Esophagus muscularis mucosa (tissue), 4 donors: ENCODE data around the gene PRDM16. TPM values are rescaled to one million over a fixed set of nuclear protein-coding genes. Genes with fewer than 3 reads are reported as not detected.

Experiments used
- DNase-seq: peaks from one replicate; pipeline ENCODE4 v3.0.0-alpha.2; 2017; ENCODE audit errors: extremely low spot score
- H3K27ac ChIP-seq, 4 donors: fragments of 200-600 bp; sonication (generic); replicated peaks in 1 of 4; 1 replicate in 3 of 4; 2 replicates in 1 of 4; pipeline ENCODE4 v1.5.1; 2016 to 2019; ENCODE audit warnings: mild to moderate bottlenecking in 1 of 4
- H3K27me3 ChIP-seq, 4 donors: fragments of 200-600 bp; sonication (generic); one replicate each; pipeline versions ENCODE4 v1.5.1 to v1.6.0; 2016 to 2019
- H3K36me3 ChIP-seq, 4 donors: fragments of 200-600 bp; sonication (generic); one replicate each; pipeline ENCODE4 v1.5.1; 2016 to 2019
- H3K4me1 ChIP-seq, 4 donors: fragments of 200-600 bp; sonication (generic); one replicate each; pipeline ENCODE4 v1.5.1; 2016 to 2019
- H3K4me3 ChIP-seq, 4 donors: fragments of 200-600 bp; sonication (generic); 1 replicate in 2 of 4; 2 replicates in 2 of 4; pipeline ENCODE4 v1.5.1; 2016 to 2019; ENCODE audit warnings: mild to moderate bottlenecking in 4 of 4, moderate library complexity in 1 of 4
- H3K9me3 ChIP-seq, 4 donors: fragments of 200-600 bp; sonication (generic); 1 replicate in 3 of 4; 2 replicates in 1 of 4; pipeline ENCODE4 v1.5.1; 2016 to 2019
- CTCF ChIP-seq, 3 experiments: fragments of 200-600 bp in 2 of 3; fragments of 450-650 bp in 1 of 3; sonication (generic) in 2 of 3; IDR thresholded peaks; one replicate each; pipeline ENCODE4 v1.5.1; 2017 to 2019; ENCODE audit warnings: antibody characterized with exemption in 3 of 3, mild to moderate bottlenecking in 2 of 3, moderate library complexity in 1 of 3
- EP300 ChIP-seq: sonication (generic); formaldehyde crosslinking; IDR thresholded peaks from one replicate; pipeline ENCODE4 v1.6.1; 2017; ENCODE audit warnings: antibody characterized with exemption
- POLR2A ChIP-seq: fragments of 450-650 bp; IDR thresholded peaks from one replicate; pipeline ENCODE4 v1.6.1; 2017; ENCODE audit warnings: antibody characterized with exemption, moderate library complexity, mild to moderate bottlenecking, low read depth
- POLR2AphosphoS5 ChIP-seq, 2 donors: sonication (generic); formaldehyde crosslinking; IDR thresholded peaks; one replicate each; pipeline ENCODE4 v1.6.1; 2017; ENCODE audit warnings: antibody characterized with exemption in 2 of 2
- WGBS: methylation state at CpG from one replicate; pipeline ENCODE4 v1.1.5; 2018; 5-methylcytosine and 5-hydroxymethylcytosine counted together
- intact Hi-C: fragments of 100-400 bp; cut with DNase I; formaldehyde crosslinking; loops from one replicate; pipeline ENCODE4 v1.15.1; 2023
- total RNA-seq, 4 donors: library from RNA; depleted of rRNA; stranded (reverse); fragments of >200 nt; gene quantifications; one replicate each; pipeline versions ENCODE4 v1.1.0 to v1.2.1, GENCODE V29; 2016

PRDM16 gene
- total RNA-seq, 4 donors from 2014 or later: 1.2 to 4.4 (median 2.2) TPM

- peaks cover 0 to 73% (median 0%) of the 10 kb centered on the region in 4 donors for H3K27me3 ChIP-seq
- no peak for TF ChIP-seq POLR2A
- no peak for TF ChIP-seq POLR2AphosphoS5 (IDR thresholded peaks at IDR 0.05)
- TF ChIP-seq CTCF (IDR thresholded peaks at IDR 0.05): no peak
- TF ChIP-seq EP300: no peak
- H3K36me3 ChIP-seq: no peaks in the 10 kb centered on the region
- H3K27ac ChIP-seq: no peak overlapping the region
- peaks cover 2 to 31% (median 15%) of the 10 kb centered on the region in 4 donors for H3K4me1 ChIP-seq
- H3K4me3 ChIP-seq: no peak overlapping the region
- intact Hi-C loops: no loop called here
- DNase-seq: no peak
- peaks cover 0 to 28% (median 16%) of the 10 kb centered on the region in 4 donors for H3K9me3 ChIP-seq
These were observed 275.4 kb downstream of the PRDM16 start for GRCh38 chr1:3344395-3344794.

GRCh38 chr1:3345792-3346191, 276.8 kb downstream of the PRDM16 start:
- intact Hi-C loops: no loop called here
- H3K4me1 ChIP-seq: peaks cover 16 to 40% (median 29%) of the 10 kb centered on the region in 4 donors
- no peak overlapping the region for H3K4me3 ChIP-seq
- peak overlapping the region in 2 of 4 donors; percentile 27 to 35 for H3K27ac ChIP-seq
- 75% methylated on average over 10 of the region's 10 CpGs for WGBS
- TF ChIP-seq POLR2A: no peak
- no peak for TF ChIP-seq EP300
- TF ChIP-seq POLR2AphosphoS5 (IDR thresholded peaks at IDR 0.05): no peak
- no peak for TF ChIP-seq CTCF (IDR thresholded peaks at IDR 0.05)
- H3K9me3 ChIP-seq: peaks cover 0 to 28% (median 16%) of the 10 kb centered on the region in 4 donors
- H3K27me3 ChIP-seq: peaks cover 0 to 62% (median 0%) of the 10 kb centered on the region in 4 donors
- no peaks in the 10 kb centered on the region for H3K36me3 ChIP-seq
- no peak for DNase-seq

- 89% methylated on average over 13 of the region's 13 CpGs for WGBS
- peak overlapping the region in 3 of 4 donors; percentile 35 to 52 (median 40) for H3K27ac ChIP-seq
These were observed 277.5 kb downstream of the PRDM16 start for GRCh38 chr1:3346478-3346877.

GRCh38 chr1:3347257-3348020, 278.4 kb downstream of the PRDM16 start:
- intact Hi-C loops: no loop called here
- peaks cover 0 to 46% (median 0%) of the 10 kb centered on the region in 4 donors for H3K27me3 ChIP-seq

More at GRCh38 chr1:3346478-3346877, 277.5 kb downstream of the PRDM16 start:
- Histone ChIP-seq H3K4me3 (no peak overlapping the region), H3K4me1 (peaks cover 23 to 47% (median 35%) of the 10 kb centered on the region in 4 donors), H3K9me3 (peaks cover 0 to 28% (median 16%) of the 10 kb centered on the region in 4 donors), H3K36me3 (no peaks in the 10 kb centered on the region), H3K27me3 (peaks cover 0 to 56% (median 0%) of the 10 kb centered on the region in 4 donors)
- intact Hi-C loops: no loop called here
- no peak for DNase-seq
- TF ChIP-seq CTCF (IDR thresholded peaks at IDR 0.05): no peak
- TF ChIP-seq POLR2AphosphoS5 (IDR thresholded peaks at IDR 0.05): no peak
- no peak for TF ChIP-seq POLR2A
- TF ChIP-seq EP300: no peak

More at GRCh38 chr1:3347257-3348020, 278.4 kb downstream of the PRDM16 start:
- no peak overlapping the region for H3K4me3 ChIP-seq
- TF ChIP-seq POLR2A: no peak
- TF ChIP-seq EP300: no peak
- TF ChIP-seq POLR2AphosphoS5 (IDR thresholded peaks at IDR 0.05): no peak
- no peak for TF ChIP-seq CTCF (IDR thresholded peaks at IDR 0.05)
- peaks cover 0 to 28% (median 16%) of the 10 kb centered on the region in 4 donors for H3K9me3 ChIP-seq
- H3K4me1 ChIP-seq: peaks cover 32 to 57% (median 44%) of the 10 kb centered on the region in 4 donors
- WGBS: 90% methylated on average over 12 of the region's 18 CpGs
- DNase-seq: no peak
- H3K36me3 ChIP-seq: no peaks in the 10 kb centered on the region
- peak overlapping the region; percentile 42 to 96 (median 70) for H3K27ac ChIP-seq
